HepG2 (cell line): Measurements from ENCODE around the gene SLC16A11. TPM values are rescaled to one million over a fixed set of nuclear protein-coding genes. Genes with fewer than 3 reads are reported as not detected.

Experiments used
- AFF4 ChIP-seq: sonication (generic); formaldehyde crosslinking; IDR thresholded peaks from 2 replicates; pipeline ENCODE4 v1.4.0; 2020; ENCODE audit warnings: missing genetic modification reagents
- CSRNP2 ChIP-seq: sonication (generic); formaldehyde crosslinking; conservative IDR thresholded peaks from 2 replicates; pipeline ENCODE4 v1.8.0; 2022; ENCODE audit warnings: low read depth, missing genetic modification reagents
- NFE2 ChIP-seq: sonication (generic); formaldehyde crosslinking; IDR thresholded peaks from 2 replicates; pipeline ENCODE4 v1.4.0; 2020; ENCODE audit warnings: missing genetic modification reagents
- NONO ChIP-seq, 2 experiments: fragments of 450-650 bp in 1 of 2; sonication (generic) in 1 of 2; formaldehyde crosslinking in 1 of 2; IDR thresholded peaks in 1 of 2; conservative IDR thresholded peaks in 1 of 2; 2 replicates each; pipeline versions ENCODE4 v1.6.1 to v1.8.0; 2017 to 2022; ENCODE audit warnings: mild to moderate bottlenecking in 1 of 2, missing genetic modification reagents in 1 of 2, moderate library complexity in 1 of 2
- SRSF4 ChIP-seq: fragments of 200-400 bp; formaldehyde crosslinking; IDR thresholded peaks from one replicate; pipeline ENCODE4 v1.6.1; 2018; ENCODE audit warnings: mild to moderate bottlenecking, low read depth, low read length, moderate library complexity; ENCODE audit not compliant: poor library complexity, severe bottlenecking
- TARDBP ChIP-seq: sonication (generic); formaldehyde crosslinking; IDR thresholded peaks from 2 replicates; pipeline ENCODE4 v1.8.0; 2022; ENCODE audit warnings: mild to moderate bottlenecking, missing genetic modification reagents
- TBX3 ChIP-seq: fragments of 450-650 bp; IDR thresholded peaks from 2 replicates; pipeline ENCODE4 v1.6.1; 2017; ENCODE audit warnings: antibody characterized with exemption, mild to moderate bottlenecking, inconsistent platforms, borderline replicate concordance
- ZFP90 ChIP-seq: sonication (generic); formaldehyde crosslinking; IDR thresholded peaks from 2 replicates; pipeline ENCODE4 v1.8.0; 2022; ENCODE audit warnings: missing genetic modification reagents, mild to moderate bottlenecking, inconsistent platforms, borderline replicate concordance
- ZNF546 ChIP-seq: sonication (generic); formaldehyde crosslinking; conservative IDR thresholded peaks from 2 replicates; pipeline ENCODE4 v1.8.1; 2023; ENCODE audit warnings: mild to moderate bottlenecking, missing genetic modification reagents
- polyA plus RNA-seq, 8 experiments: library from polyadenylated mRNA; depleted of rRNA in 3 of 8; stranded (reverse) in 7 of 8; unstranded in 1 of 8; fragments of >200 nt; fragmentation: Illumina TruSeq in 4 of 8; extraction: Trizol in 4 of 8; gene quantifications; 2 replicates each; pipeline versions ENCODE4 v1.2.1 to v1.2.3, GENCODE V29; 2011 to 2016; ENCODE audit warnings: low read depth in 4 of 8, missing spikeins in 1 of 8, mixed read lengths in 1 of 8; ENCODE audit not compliant: insufficient read depth in 1 of 8
- total RNA-seq, 5 experiments: library from RNA; depleted of rRNA; stranded (reverse); fragments of >200 nt; fragmentation: Illumina TruSeq; extraction: Trizol; gene quantifications; 2 replicates each; pipeline ENCODE4 v1.2.3, GENCODE V29; 2016; ENCODE audit warnings: low read depth in 1 of 5

Gene SLC16A11
- total and polyA plus RNA-seq, 2 of the 13 experiments (the other 11 are each of a cell fraction or from before 2014, with no cell fraction given), result not detected

- no peak for TF ChIP-seq NFE2 (CRISPR knock-in tag)
- TF ChIP-seq ZNF546, result no peak
- TF ChIP-seq NONO (IDR thresholded peaks at IDR 0.05), result no peak
- no peak for TF ChIP-seq NONO (CRISPR knock-in tag; conservative IDR thresholded peaks at IDR 0.05)
- TF ChIP-seq TBX3, result no peak
- TF ChIP-seq SRSF4, result no peak
- no peak for TF ChIP-seq CSRNP2 (CRISPR knock-in tag)
- no peak for TF ChIP-seq TARDBP (CRISPR knock-in tag)
- no peak for TF ChIP-seq ZFP90 (CRISPR knock-in tag)
- no peak for TF ChIP-seq AFF4 (CRISPR knock-in tag)
Observed at GRCh38 chr17:7045492-7046126, 1.7 kb upstream of the SLC16A11 start (continued).
